GM06990 (cell line): ENCODE results near the gene CLDN11.

Source experiments
- DNase-seq: peaks from one replicate; pipeline ENCODE4 v3.0.0-alpha.2; 2011; ENCODE audit not compliant: insufficient read length; ENCODE audit errors: extremely low read depth
- H3K27me3 ChIP-seq: replicated peaks from 2 replicates; pipeline ENCODE4 v1.6.0; 2011; ENCODE audit warnings: low read length; ENCODE audit not compliant: control insufficient read depth, insufficient read depth
- H3K36me3 ChIP-seq: 2 replicates; pipeline ENCODE4 v1.5.1; 2011; ENCODE audit warnings: low read length; ENCODE audit not compliant: control insufficient read depth, insufficient read depth
- H3K4me3 ChIP-seq: replicated peaks from 2 replicates; pipeline ENCODE4 v1.5.1; 2011; ENCODE audit warnings: low read depth, mild to moderate bottlenecking, control low read depth, low read length
- CTCF ChIP-seq: IDR thresholded peaks from 2 replicates; pipeline ENCODE4 v1.5.1; 2011; ENCODE audit warnings: low read length, control low read depth, mild to moderate bottlenecking, inconsistent platforms; ENCODE audit not compliant: insufficient read depth, poor library complexity, severe bottlenecking

Gene CLDN11

GRCh38 chr3:170443457-170443856 is 24.8 kb downstream of the CLDN11 start:
- no peak overlapping the region for H3K4me3 ChIP-seq
- no peak for TF ChIP-seq CTCF
- no peak for DNase-seq
- H3K36me3 ChIP-seq = no peaks in the 10 kb centered on the region
- H3K27me3 ChIP-seq = no peaks in the 10 kb centered on the region; the same call in 1 of the 2 replicates

- Histone ChIP-seq H3K36me3 (no peaks in the 10 kb centered on the region), H3K4me3 (no peak overlapping the region), H3K27me3 (no peaks in the 10 kb centered on the region; the same call in 1 of the 2 replicates)
- no peak for DNase-seq
- no peak for TF ChIP-seq CTCF
Measured at GRCh38 chr3:170448584-170448983, 29.9 kb downstream of the CLDN11 start.

GRCh38 chr3:170450039-170450438 is 31.4 kb downstream of the CLDN11 start:
- Histone ChIP-seq H3K4me3 (no peak overlapping the region), H3K36me3 (no peaks in the 10 kb centered on the region), H3K27me3 (no peaks in the 10 kb centered on the region; the same call in 1 of the 2 replicates)
- no peak for DNase-seq
- no peak for TF ChIP-seq CTCF

GRCh38 chr3:170454509-170454908 is 35.8 kb downstream of the CLDN11 start:
- no peak for TF ChIP-seq CTCF
- H3K27me3 ChIP-seq = no peaks in the 10 kb centered on the region; the same call in 1 of the 2 replicates
- no peak for DNase-seq
- no peaks in the 10 kb centered on the region for H3K36me3 ChIP-seq
- no peak overlapping the region for H3K4me3 ChIP-seq

GRCh38 chr3:170458285-170458684 is 39.6 kb downstream of the CLDN11 start:
- Histone ChIP-seq H3K4me3 (no peak overlapping the region), H3K27me3 (no peaks in the 10 kb centered on the region; the same call in none of the 2 replicates), H3K36me3 (no peaks in the 10 kb centered on the region)
- DNase-seq = no peak
- TF ChIP-seq CTCF = no peak

GRCh38 chr3:170463011-170463410 is 44.3 kb downstream of the CLDN11 start:
- Histone ChIP-seq H3K4me3 (no peak overlapping the region), H3K36me3 (no peaks in the 10 kb centered on the region), H3K27me3 (no peaks in the 10 kb centered on the region; the same call in none of the 2 replicates)
- no peak for TF ChIP-seq CTCF
- DNase-seq = no peak
